Measurements from ENCODE around the gene OR51I1.

DNA sequence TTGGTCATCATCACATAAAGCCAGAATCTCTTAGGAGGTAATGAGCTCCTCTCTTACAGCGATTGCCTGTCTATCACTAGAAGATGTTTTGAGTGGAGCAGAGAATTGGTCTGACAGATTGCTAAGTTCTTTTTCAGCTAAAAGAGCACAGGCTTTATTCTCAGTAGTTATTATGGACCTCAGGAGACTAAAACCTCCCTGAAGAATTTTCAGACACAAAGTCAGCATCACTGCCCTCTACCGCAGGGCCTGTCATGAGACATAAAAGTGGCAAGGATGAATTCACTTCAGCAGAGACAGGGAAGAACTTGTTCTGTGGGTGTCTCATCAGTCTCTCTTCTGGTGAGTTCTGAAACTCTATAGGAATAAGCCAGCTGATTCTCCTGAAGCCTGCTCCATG, 7.7 kb upstream of the OR51I1 start, which contains the start of gene OR51I2:
- TF ChIP-seq MLXIP (CRISPR knock-in tag; IDR thresholded peaks at IDR 0.05; ENCODE audit: borderline replicate concordance) (no peak), ZNF713 (CRISPR knock-in tag; IDR thresholded peaks at IDR 0.05) (no peak), SMC3 (IDR thresholded peaks at IDR 0.05; ENCODE audit: low read length) (no peak), PRPF4 (IDR thresholded peaks at IDR 0.05; ENCODE audit: low read depth, low read length, poor library complexity, severe bottlenecking) (no peak), ZBTB43 (CRISPR knock-in tag; conservative IDR thresholded peaks at IDR 0.05) (no peak), KLF16 (CRISPR knock-in tag; IDR thresholded peaks at IDR 0.05) (no peak), POLR2A (IDR thresholded peaks at IDR 0.05; ENCODE audit: insufficient read depth in 1 of 2, low read depth in 2 of 2, low read length in 2 of 2) (no peak), HMGXB4 (CRISPR knock-in tag; IDR thresholded peaks at IDR 0.05; ENCODE audit: borderline replicate concordance in 1 of 2, low read depth in 1 of 2) (no peak), ZNF263 (CRISPR knock-in tag; IDR thresholded peaks at IDR 0.05) (no peak), MAFF (IDR thresholded peaks at IDR 0.05; ENCODE audit: low read depth, low read length) (no peak), GABPA (IDR thresholded peaks at IDR 0.05; ENCODE audit: low read depth, low read length) (no peak), GABPA (CRISPR knock-in tag; IDR thresholded peaks at IDR 0.05; ENCODE audit: low read depth) (no peak), MYC (CRISPR knock-in tag; IDR thresholded peaks at IDR 0.05; ENCODE audit: borderline replicate concordance) (no peak)
- TF ChIP-seq, protein P1, sequence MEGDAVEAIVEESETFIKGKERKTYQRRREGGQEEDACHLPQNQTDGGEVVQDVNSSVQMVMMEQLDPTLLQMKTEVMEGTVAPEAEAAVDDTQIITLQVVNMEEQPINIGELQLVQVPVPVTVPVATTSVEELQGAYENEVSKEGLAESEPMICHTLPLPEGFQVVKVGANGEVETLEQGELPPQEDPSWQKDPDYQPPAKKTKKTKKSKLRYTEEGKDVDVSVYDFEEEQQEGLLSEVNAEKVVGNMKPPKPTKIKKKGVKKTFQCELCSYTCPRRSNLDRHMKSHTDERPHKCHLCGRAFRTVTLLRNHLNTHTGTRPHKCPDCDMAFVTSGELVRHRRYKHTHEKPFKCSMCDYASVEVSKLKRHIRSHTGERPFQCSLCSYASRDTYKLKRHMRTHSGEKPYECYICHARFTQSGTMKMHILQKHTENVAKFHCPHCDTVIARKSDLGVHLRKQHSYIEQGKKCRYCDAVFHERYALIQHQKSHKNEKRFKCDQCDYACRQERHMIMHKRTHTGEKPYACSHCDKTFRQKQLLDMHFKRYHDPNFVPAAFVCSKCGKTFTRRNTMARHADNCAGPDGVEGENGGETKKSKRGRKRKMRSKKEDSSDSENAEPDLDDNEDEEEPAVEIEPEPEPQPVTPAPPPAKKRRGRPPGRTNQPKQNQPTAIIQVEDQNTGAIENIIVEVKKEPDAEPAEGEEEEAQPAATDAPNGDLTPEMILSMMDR (CRISPR knock-in tag; IDR thresholded peaks at IDR 0.05), result no peak

Measured in HepG2 (cell line).